ENCODE data around the gene GATA6. TPM values are rescaled to one million over a fixed set of nuclear protein-coding genes. Genes with fewer than 3 reads are reported as not detected.

GATA6 gene
- total RNA-seq, 1 donor from 2014 or later = 22.1 TPM

- Histone ChIP-seq H3K27me3 (ENCODE audit: low read depth) (no peaks in the 10 kb centered on the region), H3K4me1 (no peaks in the 10 kb centered on the region), H3K9me3 (no peaks in the 10 kb centered on the region), H3K27ac (no peak overlapping the region), H3K4me3 (no peak overlapping the region), H3K36me3 (no peaks in the 10 kb centered on the region)
- ATAC-seq (peak in 1 of 2 donors; percentile 54), DNase-seq (no peak)
- no peak for TF ChIP-seq CTCF (IDR thresholded peaks at IDR 0.05)
- intact Hi-C loops (cut with DNase I) = no loop called here
Measured at GRCh38 chr18:22149710-22150109, 19.7 kb upstream of the GATA6 start.

- no peak for TF ChIP-seq CTCF (IDR thresholded peaks at IDR 0.05)
- ATAC-seq (no peak), DNase-seq (no peak)
- intact Hi-C loops (cut with DNase I) = no loop called here
- no peaks in the 10 kb centered on the region for H3K36me3 ChIP-seq
- no peaks in the 10 kb centered on the region for H3K9me3 ChIP-seq
- H3K4me1 ChIP-seq = no peaks in the 10 kb centered on the region
- no peak overlapping the region for H3K4me3 ChIP-seq
- no peak overlapping the region for H3K27ac ChIP-seq
- H3K27me3 ChIP-seq (ENCODE audit: low read depth) = no peaks in the 10 kb centered on the region
Measured at GRCh38 chr18:22152093-22152492, 17.3 kb upstream of the GATA6 start.

GRCh38 chr18:22153428-22153827, 16.0 kb upstream of the GATA6 start:
- H3K4me3 ChIP-seq = no peak overlapping the region
- no peak for TF ChIP-seq CTCF (IDR thresholded peaks at IDR 0.05)
- ATAC-seq (no peak), DNase-seq (no peak)
- H3K9me3 ChIP-seq = no peaks in the 10 kb centered on the region
- H3K4me1 ChIP-seq = no peaks in the 10 kb centered on the region
- no peaks in the 10 kb centered on the region for H3K36me3 ChIP-seq
- intact Hi-C loops (cut with DNase I) = no loop called here
- no peaks in the 10 kb centered on the region for H3K27me3 ChIP-seq (ENCODE audit: low read depth)
- no peak overlapping the region for H3K27ac ChIP-seq

GRCh38 chr18:22155584-22155983, 13.8 kb upstream of the GATA6 start:
- H3K27me3 ChIP-seq (ENCODE audit: low read depth) = no peaks in the 10 kb centered on the region
- intact Hi-C loops (cut with DNase I) = no loop called here
- H3K9me3 ChIP-seq = no peaks in the 10 kb centered on the region
- DNase-seq (no peak), ATAC-seq (no peak)
- H3K36me3 ChIP-seq = no peaks in the 10 kb centered on the region
- no peak overlapping the region for H3K27ac ChIP-seq
- TF ChIP-seq CTCF (IDR thresholded peaks at IDR 0.05) = no peak
- no peak overlapping the region for H3K4me3 ChIP-seq
- no peaks in the 10 kb centered on the region for H3K4me1 ChIP-seq

- Histone ChIP-seq H3K9me3 (no peaks in the 10 kb centered on the region), H3K36me3 (no peaks in the 10 kb centered on the region), H3K27me3 (ENCODE audit: low read depth) (peaks cover 11% of the 10 kb centered on the region), H3K27ac (no peak overlapping the region), H3K4me3 (no peak overlapping the region), H3K4me1 (no peaks in the 10 kb centered on the region)
- ATAC-seq (no peak), DNase-seq (no peak)
- no peak for TF ChIP-seq CTCF (IDR thresholded peaks at IDR 0.05)
- intact Hi-C loops (cut with DNase I) = no loop called here
Measured at GRCh38 chr18:22159014-22159413, 10.4 kb upstream of the GATA6 start.

- DNase-seq = no peak
Measured at GRCh38 chr18:22161090-22161489, 8.3 kb upstream of the GATA6 start.

More at GRCh38 chr18:22161090-22161489, 8.3 kb upstream of the GATA6 start:
- TF ChIP-seq CTCF (IDR thresholded peaks at IDR 0.05) = no peak
- H3K27me3 ChIP-seq (ENCODE audit: low read depth) = peaks cover 25% of the 10 kb centered on the region
- H3K4me3 ChIP-seq = no peak overlapping the region
- H3K9me3 ChIP-seq = no peaks in the 10 kb centered on the region
- intact Hi-C loops (cut with DNase I) = loop anchor here (10.0 kb wide), 1 partner anchor 166 kb away; no protein-coding TSS in a partner anchor
- no peaks in the 10 kb centered on the region for H3K36me3 ChIP-seq
- no peak for ATAC-seq
- no peak overlapping the region for H3K27ac ChIP-seq
- H3K4me1 ChIP-seq = no peaks in the 10 kb centered on the region

All from lower lobe of right lung (tissue), 2 donors.